ENCODE data around the gene CRISPLD2. TPM values are rescaled to one million over a fixed set of nuclear protein-coding genes. Genes with fewer than 3 reads are reported as not detected.

The CRISPLD2 gene
- total RNA-seq, 1 donor from 2014 or later: 34.9 TPM

- Histone ChIP-seq H3K4me1 (peaks cover 4% of the 10 kb centered on the region), H3K9me3 (no peaks in the 10 kb centered on the region), H3K4me3 (no peak overlapping the region), H3K27ac (no peak overlapping the region), H3K36me3 (peaks cover 65% of the 10 kb centered on the region), H3K27me3 (ENCODE audit: low read depth) (no peaks in the 10 kb centered on the region)
- intact Hi-C loops (cut with DNase I): no loop called here
- ATAC-seq (peak in 1 of 2 donors; percentile 31), DNase-seq (no peak)
- TF ChIP-seq CTCF (IDR thresholded peaks at IDR 0.05): no peak
Measured at GRCh38 chr16:84874004-84874435, 54.2 kb downstream of the CRISPLD2 start.

- intact Hi-C loops (cut with DNase I): no loop called here
- Histone ChIP-seq H3K4me3 (no peak overlapping the region), H3K36me3 (peaks cover 59% of the 10 kb centered on the region)
Measured at GRCh38 chr16:84874553-84874952, 54.8 kb downstream of the CRISPLD2 start.

GRCh38 chr16:84874983-84875382 is 55.2 kb downstream of the CRISPLD2 start:
- peaks cover 4% of the 10 kb centered on the region for H3K4me1 ChIP-seq
- intact Hi-C loops (cut with DNase I): no loop called here
- H3K27me3 ChIP-seq (ENCODE audit: low read depth): no peaks in the 10 kb centered on the region
- H3K36me3 ChIP-seq: peaks cover 55% of the 10 kb centered on the region
- no peaks in the 10 kb centered on the region for H3K9me3 ChIP-seq
- DNase-seq: no peak
- no peak overlapping the region for H3K4me3 ChIP-seq
- ATAC-seq: no peak
- H3K27ac ChIP-seq: no peak overlapping the region
- TF ChIP-seq CTCF (IDR thresholded peaks at IDR 0.05): no peak

More at GRCh38 chr16:84874553-84874952, 54.8 kb downstream of the CRISPLD2 start:
- Histone ChIP-seq H3K9me3 (no peaks in the 10 kb centered on the region), H3K27me3 (ENCODE audit: low read depth) (no peaks in the 10 kb centered on the region), H3K4me1 (peaks cover 4% of the 10 kb centered on the region), H3K27ac (no peak overlapping the region)
- no peak for TF ChIP-seq CTCF (IDR thresholded peaks at IDR 0.05)
- no peak for ATAC-seq
- no peak for DNase-seq

- ATAC-seq: no peak
Measured at GRCh38 chr16:84875846-84876245, 56.1 kb downstream of the CRISPLD2 start.

GRCh38 chr16:84876873-84877606 is 57.3 kb downstream of the CRISPLD2 start:
- H3K27ac ChIP-seq: no peak overlapping the region
- no peaks in the 10 kb centered on the region for H3K9me3 ChIP-seq
- no peak overlapping the region for H3K4me3 ChIP-seq
- DNase-seq (no peak), ATAC-seq (no peak)
- H3K4me1 ChIP-seq: peaks cover 4% of the 10 kb centered on the region
- no peaks in the 10 kb centered on the region for H3K27me3 ChIP-seq (ENCODE audit: low read depth)
- intact Hi-C loops (cut with DNase I): no loop called here
- TF ChIP-seq CTCF (IDR thresholded peaks at IDR 0.05): no peak
- peaks cover 59% of the 10 kb centered on the region for H3K36me3 ChIP-seq

More at GRCh38 chr16:84875846-84876245, 56.1 kb downstream of the CRISPLD2 start:
- TF ChIP-seq CTCF (IDR thresholded peaks at IDR 0.05): no peak
- Histone ChIP-seq H3K27ac (no peak overlapping the region), H3K4me1 (peaks cover 4% of the 10 kb centered on the region), H3K4me3 (no peak overlapping the region), H3K36me3 (peaks cover 55% of the 10 kb centered on the region), H3K27me3 (ENCODE audit: low read depth) (no peaks in the 10 kb centered on the region), H3K9me3 (no peaks in the 10 kb centered on the region)
- no peak for DNase-seq
- intact Hi-C loops (cut with DNase I): no loop called here
